ENCODE measurements around the gene HDGF. TPM values are rescaled to one million over a fixed set of nuclear protein-coding genes. Genes with fewer than 3 reads are reported as not detected.
A peak's percentile ranks its signal among the peaks of the same experiment; 100 is the strongest.

Gene HDGF
- polyA plus RNA-seq, 4 donors, result 174 to 284 (median 268) TPM

GRCh38 chr1:156703741-156704140 lies 47.7 kb downstream of the HDGF start:
- DNase-seq (ENCODE audit: low read depth in 4 of 4, low spot score in 3 of 4), result no peak

DNA sequence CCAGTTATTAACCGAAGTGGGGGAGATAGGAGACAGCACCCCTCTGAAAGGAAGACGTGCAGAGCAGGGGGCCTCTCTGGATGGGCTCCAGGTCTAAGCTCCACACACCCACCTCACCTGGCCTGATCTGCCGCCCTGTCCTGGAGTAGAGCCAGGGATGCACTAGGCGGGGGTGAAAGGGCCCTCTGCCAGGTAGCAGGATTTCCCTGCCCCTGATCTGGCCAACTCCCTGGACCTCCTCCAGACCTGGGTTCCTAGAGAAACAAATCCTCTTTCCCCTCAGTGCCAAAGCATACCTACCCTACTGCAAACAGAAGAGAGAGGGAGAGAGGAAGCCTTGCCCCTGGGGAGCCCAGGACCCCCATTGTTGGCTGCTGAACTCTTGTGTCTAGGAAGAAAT lies 48.1 kb downstream of the HDGF start:
- no peak for DNase-seq (ENCODE audit: low read depth in 4 of 4, low spot score in 3 of 4)

DNA sequence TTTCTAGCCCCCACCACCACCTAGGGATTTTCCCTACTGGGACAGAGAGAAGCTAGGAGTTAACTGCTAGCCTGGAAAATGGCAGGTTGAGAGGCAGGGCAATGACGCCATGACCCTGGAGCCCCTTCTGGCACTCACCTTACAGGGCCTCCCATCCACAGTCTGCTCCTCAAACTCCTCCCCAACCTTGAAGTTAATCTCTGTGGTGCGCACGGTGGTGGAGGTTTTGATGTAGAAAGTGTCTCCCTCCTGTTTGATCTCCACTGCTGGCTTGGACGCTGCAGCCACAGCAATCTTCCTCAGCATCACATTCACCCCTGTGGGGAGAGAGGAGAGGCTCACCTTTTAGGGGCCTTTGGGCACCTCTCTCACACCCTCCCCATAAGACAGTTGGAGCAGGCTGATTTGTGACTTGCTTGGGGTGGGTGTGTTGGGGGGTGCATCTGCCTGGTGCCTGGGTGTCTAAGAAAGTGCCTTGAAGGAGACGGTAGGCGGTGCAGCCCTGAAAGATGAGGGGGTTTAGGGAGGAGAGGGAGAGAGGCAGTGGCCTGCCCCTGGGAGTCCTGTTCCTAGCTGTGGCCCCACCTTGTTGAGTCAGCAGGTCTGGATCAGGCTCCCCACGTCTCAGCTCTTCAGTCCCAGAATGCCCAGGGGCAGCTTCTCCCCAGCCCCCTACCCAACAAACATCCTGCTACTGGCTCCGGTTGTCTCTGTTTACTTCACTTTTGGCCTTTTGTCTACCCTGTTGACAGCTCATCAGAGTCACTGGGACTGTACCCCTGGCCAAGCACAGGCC lies 50.5 kb downstream of the HDGF start:
- no peak for DNase-seq (ENCODE audit: low read depth in 4 of 4, low spot score in 3 of 4)

DNA sequence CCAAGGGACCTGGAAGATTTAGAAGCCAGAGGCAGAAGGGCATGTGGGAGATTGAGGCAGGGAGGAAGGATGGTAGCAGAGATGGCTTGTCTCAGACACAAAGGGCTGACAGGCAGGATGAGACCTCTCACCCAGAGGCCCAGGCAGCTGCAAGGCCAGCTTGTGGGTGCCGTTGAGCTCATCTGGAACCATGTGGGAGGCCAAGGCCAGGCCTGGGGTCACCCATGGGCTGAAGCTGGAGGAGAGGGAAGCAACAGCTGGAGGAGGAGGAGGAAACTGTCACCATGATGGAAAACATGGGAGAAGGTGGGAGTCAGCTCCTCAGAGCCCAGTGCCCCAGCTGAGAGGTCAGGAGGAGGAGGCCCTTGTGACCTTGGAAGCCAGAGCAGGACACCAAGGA lies 52.5 kb downstream of the HDGF start:
- no peak for DNase-seq (ENCODE audit: low read depth in 4 of 4, low spot score in 3 of 4)

- DNase-seq (ENCODE audit: low read depth in 4 of 4, low spot score in 3 of 4), result no peak
Measured at GRCh38 chr1:156697481-156697880, 54.0 kb downstream of the HDGF start.

DNA sequence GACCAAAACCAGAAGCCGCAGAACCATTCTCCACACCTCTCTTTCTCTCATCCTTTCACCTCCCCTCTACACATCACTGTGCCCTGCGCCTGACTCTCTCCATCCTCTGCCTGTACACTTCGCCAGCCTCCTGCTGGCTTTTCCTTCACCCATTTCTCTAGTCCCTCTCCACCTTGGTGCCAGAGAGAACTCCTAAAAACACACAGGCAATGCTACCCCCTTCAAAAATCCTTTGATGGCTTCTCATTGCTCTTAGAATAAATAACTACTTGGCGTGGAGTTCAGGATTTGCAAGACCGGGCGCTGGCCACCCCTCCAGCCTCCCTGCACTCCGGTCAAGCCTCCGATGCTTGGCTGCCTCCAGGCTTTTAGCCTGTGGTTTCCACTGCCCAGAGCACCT lies 54.7 kb downstream of the HDGF start:
- no peak for DNase-seq (ENCODE audit: low read depth in 4 of 4, low spot score in 3 of 4)

- DNase-seq (ENCODE audit: low read depth in 4 of 4, low spot score in 3 of 4), result no peak
Measured at GRCh38 chr1:156694690-156694962, 56.8 kb downstream of the HDGF start.

GRCh38 chr1:156693848-156694689 lies 57.4 kb downstream of the HDGF start:
- no peak for DNase-seq (ENCODE audit: low read depth in 4 of 4, low spot score in 3 of 4)

- DNase-seq (ENCODE audit: low read depth in 4 of 4, low spot score in 3 of 4), result peak in 1 of 4 donors; percentile 82
Measured at GRCh38 chr1:156692925-156693847, 58.3 kb downstream of the HDGF start.

GRCh38 chr1:156692441-156692924 lies 59.0 kb downstream of the HDGF start:
- no peak for DNase-seq (ENCODE audit: low read depth in 4 of 4, low spot score in 3 of 4)

Other genes starting within 250 kb of the HDGF start
- 10 to 100 TPM; 11.6 to 15.7 (median 13.6) TPM for gene IQGAP3, start 179.1 kb downstream of the HDGF start, polyA plus RNA-seq (ENCODE audit: insufficient read length in 4 of 4)
- gene TTC24, start 172.0 kb downstream of the HDGF start, polyA plus RNA-seq (ENCODE audit: insufficient read length in 4 of 4), result 1 to 10 TPM in 2 of 4 donors, under 1 TPM in 2; 0.79 to 2.0 (median 1.1) TPM
- 10 to 100 TPM; 53.7 to 75.2 (median 74.5) TPM for gene NAXE, start 159.9 kb downstream of the HDGF start, polyA plus RNA-seq (ENCODE audit: insufficient read length in 4 of 4)
- gene GPATCH4, start 150.2 kb downstream of the HDGF start, polyA plus RNA-seq (ENCODE audit: insufficient read length in 4 of 4), result 10 to 100 TPM; 20.5 to 35.1 (median 32.8) TPM
- under 1 TPM; 0.16 to 0.63 (median 0.28) TPM for gene HAPLN2, start 132.3 kb downstream of the HDGF start, polyA plus RNA-seq (ENCODE audit: insufficient read length in 4 of 4)
- gene BCAN, start 109.6 kb downstream of the HDGF start, polyA plus RNA-seq (ENCODE audit: insufficient read length in 4 of 4), result under 1 TPM; 0.21 to 0.82 (median 0.36) TPM
- gene NES, start 74.3 kb downstream of the HDGF start, polyA plus RNA-seq (ENCODE audit: insufficient read length in 4 of 4), result 100 to 1,000 TPM in 3 of 4 donors, 10 to 100 TPM in 1; 55.8 to 159 (median 147) TPM
- gene CRABP2, start 46.1 kb downstream of the HDGF start, polyA plus RNA-seq (ENCODE audit: insufficient read length in 4 of 4), result 100 to 1,000 TPM in 2 of 4 donors, 10 to 100 TPM in 2; 96.4 to 313 (median 105) TPM
- 10 to 100 TPM; 29.3 to 49.2 (median 31.7) TPM for gene METTL25B, start 23.2 kb downstream of the HDGF start, polyA plus RNA-seq (ENCODE audit: insufficient read length in 4 of 4)
- gene ISG20L2, start 22.9 kb downstream of the HDGF start, polyA plus RNA-seq (ENCODE audit: insufficient read length in 4 of 4), result 10 to 100 TPM; 39.0 to 46.1 (median 43.7) TPM
- gene MRPL24, start 10.6 kb downstream of the HDGF start, polyA plus RNA-seq (ENCODE audit: insufficient read length in 4 of 4), result 10 to 100 TPM; 45.8 to 72.7 (median 66.1) TPM
- gene PRCC, start 15.9 kb upstream of the HDGF start, polyA plus RNA-seq (ENCODE audit: insufficient read length in 4 of 4), result 100 to 1,000 TPM in 3 of 4 donors, 10 to 100 TPM in 1; 94.8 to 133 (median 117) TPM
- 1 to 10 TPM in 2 of 4 donors, under 1 TPM in 2; 0.60 to 2.3 (median 0.95) TPM for gene SH2D2A, start 65.2 kb upstream of the HDGF start, polyA plus RNA-seq (ENCODE audit: insufficient read length in 4 of 4)
- 1 to 10 TPM; 1.0 to 3.9 (median 1.3) TPM for gene INSRR, start 107.4 kb upstream of the HDGF start, polyA plus RNA-seq (ENCODE audit: insufficient read length in 4 of 4)
- 1 to 10 TPM; 1.2 to 3.1 (median 2.0) TPM for gene NTRK1, start 109.2 kb upstream of the HDGF start, polyA plus RNA-seq (ENCODE audit: insufficient read length in 4 of 4)
- 10 to 100 TPM; 18.1 to 64.2 (median 21.6) TPM for gene PEAR1, start 142.0 kb upstream of the HDGF start, polyA plus RNA-seq (ENCODE audit: insufficient read length in 4 of 4)
- gene LRRC71, start 169.0 kb upstream of the HDGF start, polyA plus RNA-seq (ENCODE audit: insufficient read length in 4 of 4), result 1 to 10 TPM in 1 of 4 donors, under 1 TPM in 3; 0.32 to 1.4 (median 0.71) TPM